Gastrocnemius medialis (tissue), 4 donors: ENCODE measurements around the gene ABCC5. TPM values are rescaled to one million over a fixed set of nuclear protein-coding genes. Genes with fewer than 3 reads are reported as not detected.
A peak's percentile ranks its signal among the peaks of the same experiment; 100 is the strongest.

Experiments
- ATAC-seq, 2 donors: fragments of 150-250 bp; one replicate each; pipeline ENCODE4 v1.9.1; 2016
- DNase-seq, 2 donors: peaks; one replicate each; pipeline ENCODE4 v3.0.0-alpha.2; 2019
- H3K27ac ChIP-seq, 4 donors: fragments of 200-600 bp; sonication (generic); 1 replicate in 1 of 4; 2 replicates in 3 of 4; pipeline ENCODE4 v1.5.1; 2016 to 2018; ENCODE audit warnings: mild to moderate bottlenecking in 2 of 4, moderate library complexity in 1 of 4
- H3K27me3 ChIP-seq, 3 donors: fragments of 200-600 bp; sonication (generic) in 2 of 3; 1 replicate in 1 of 3; 2 replicates in 2 of 3; pipeline versions ENCODE4 v1.5.1 to v1.6.0; 2016 to 2019; ENCODE audit warnings: mild to moderate bottlenecking in 1 of 3, moderate library complexity in 1 of 3
- H3K36me3 ChIP-seq, 2 donors: fragments of 200-600 bp; sonication (generic) in 1 of 2; one replicate each; pipeline ENCODE4 v1.5.1; 2017 to 2018
- H3K4me1 ChIP-seq, 2 donors: fragments of 200-600 bp; sonication (generic) in 1 of 2; one replicate each; pipeline ENCODE4 v1.5.1; 2016 to 2017; ENCODE audit warnings: mild to moderate bottlenecking in 2 of 2
- H3K4me3 ChIP-seq, 4 donors: fragments of 200-600 bp; sonication (generic) in 3 of 4; 1 replicate in 1 of 4; 2 replicates in 3 of 4; pipeline ENCODE4 v1.5.1; 2016 to 2019; ENCODE audit warnings: mild to moderate bottlenecking in 2 of 4
- H3K9me3 ChIP-seq, 3 donors: fragments of 200-600 bp; sonication (generic) in 2 of 3; 1 replicate in 1 of 3; 2 replicates in 2 of 3; pipeline ENCODE4 v1.5.1; 2016 to 2019
- CTCF ChIP-seq, 5 experiments: fragments of 450-650 bp in 3 of 5; fragments of 200-600 bp in 2 of 5; sonication (generic) in 2 of 5; IDR thresholded peaks in 4 of 5; conservative IDR thresholded peaks in 1 of 5; 1 replicate in 4 of 5; 2 replicates in 1 of 5; pipeline ENCODE4 v1.5.1; 2016 to 2019; ENCODE audit warnings: antibody characterized with exemption in 5 of 5, mild to moderate bottlenecking in 3 of 5, moderate library complexity in 3 of 5
- POLR2A ChIP-seq, 2 donors: fragments of 450-650 bp; IDR thresholded peaks; one replicate each; pipeline ENCODE4 v1.6.1; 2017; ENCODE audit warnings: antibody characterized with exemption in 2 of 2, mild to moderate bottlenecking in 2 of 2, moderate library complexity in 2 of 2
- in situ Hi-C, 4 donors: fragments of 200-750 bp; cut with MboI; loops; one replicate each; pipeline versions ENCODE4 v1.15.0 to v1.8.0; 2017; ENCODE audit warnings: low sequenced_read_pairs in 4 of 4
- intact Hi-C: fragments of 100-400 bp; cut with DNase I; formaldehyde crosslinking; loops from one replicate; pipeline ENCODE4 v1.15.1; 2023; ENCODE audit warnings: low total_unique reads
- total RNA-seq, 4 donors: library from RNA; depleted of rRNA; stranded (reverse); fragments of >200 nt; gene quantifications; one replicate each; pipeline versions ENCODE4 v1.1.0 to v1.2.3, GENCODE V29; 2016

Gene ABCC5
- total RNA-seq, 4 donors from 2014 or later = 20.4 to 52.2 (median 39.5) TPM

- intact Hi-C loops = no loop called here
- no peak for TF ChIP-seq POLR2A (IDR thresholded peaks at IDR 0.05)
- no peak for TF ChIP-seq CTCF (IDR thresholded peaks at IDR 0.05 in 4 of 5, conservative IDR thresholded peaks at IDR 0.05 in 1 of 5)
- ATAC-seq = no peak
These were observed 73.9 kb downstream of the ABCC5 start for GRCh38 chr3:183943739-183944138.

DNA sequence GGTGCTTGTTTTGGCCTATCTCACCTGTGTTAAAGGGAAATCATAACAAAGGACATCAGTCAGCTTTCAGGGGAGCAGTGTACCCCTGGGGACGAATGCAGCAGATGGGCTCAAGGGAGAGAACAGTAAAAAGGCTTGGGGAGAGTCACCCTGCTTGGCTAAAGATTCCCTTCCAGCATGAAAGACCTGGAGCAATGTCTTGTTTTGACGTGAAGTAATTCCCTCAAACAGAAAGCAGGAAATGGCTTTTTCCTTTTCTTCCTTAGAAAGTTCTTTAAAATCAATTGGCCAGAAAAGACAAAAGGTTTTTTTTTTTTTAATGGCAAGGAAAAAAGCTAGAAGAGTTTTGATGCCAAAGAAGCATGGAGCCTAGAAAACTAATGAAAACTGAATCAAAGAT is 76.5 kb downstream of the ABCC5 start:
- no peaks in the 10 kb centered on the region for H3K4me1 ChIP-seq
- peaks cover 6 to 100% of the 10 kb centered on the region in 2 donors for H3K36me3 ChIP-seq
- ATAC-seq = no peak
- no peak overlapping the region for H3K4me3 ChIP-seq
- H3K27ac ChIP-seq = peak overlapping the region in 3 of 4 donors; percentile 20 to 33 (median 24)
- TF ChIP-seq POLR2A (IDR thresholded peaks at IDR 0.05) (no peak), CTCF (IDR thresholded peaks at IDR 0.05 in 4 of 5, conservative IDR thresholded peaks at IDR 0.05 in 1 of 5) (no peak)
- in situ Hi-C loops (no loop called here), intact Hi-C loops (no loop called here)
- DNase-seq = no peak
- H3K27me3 ChIP-seq = no peaks in the 10 kb centered on the region
- no peaks in the 10 kb centered on the region for H3K9me3 ChIP-seq

More at GRCh38 chr3:183943739-183944138, 73.9 kb downstream of the ABCC5 start:
- Histone ChIP-seq H3K27me3 (no peaks in the 10 kb centered on the region), H3K27ac (no peak overlapping the region), H3K9me3 (no peaks in the 10 kb centered on the region), H3K4me1 (no peaks in the 10 kb centered on the region), H3K36me3 (peaks cover 4 to 96% of the 10 kb centered on the region in 2 donors), H3K4me3 (no peak overlapping the region)
- in situ Hi-C loops = no loop called here
- no peak for DNase-seq

DNA sequence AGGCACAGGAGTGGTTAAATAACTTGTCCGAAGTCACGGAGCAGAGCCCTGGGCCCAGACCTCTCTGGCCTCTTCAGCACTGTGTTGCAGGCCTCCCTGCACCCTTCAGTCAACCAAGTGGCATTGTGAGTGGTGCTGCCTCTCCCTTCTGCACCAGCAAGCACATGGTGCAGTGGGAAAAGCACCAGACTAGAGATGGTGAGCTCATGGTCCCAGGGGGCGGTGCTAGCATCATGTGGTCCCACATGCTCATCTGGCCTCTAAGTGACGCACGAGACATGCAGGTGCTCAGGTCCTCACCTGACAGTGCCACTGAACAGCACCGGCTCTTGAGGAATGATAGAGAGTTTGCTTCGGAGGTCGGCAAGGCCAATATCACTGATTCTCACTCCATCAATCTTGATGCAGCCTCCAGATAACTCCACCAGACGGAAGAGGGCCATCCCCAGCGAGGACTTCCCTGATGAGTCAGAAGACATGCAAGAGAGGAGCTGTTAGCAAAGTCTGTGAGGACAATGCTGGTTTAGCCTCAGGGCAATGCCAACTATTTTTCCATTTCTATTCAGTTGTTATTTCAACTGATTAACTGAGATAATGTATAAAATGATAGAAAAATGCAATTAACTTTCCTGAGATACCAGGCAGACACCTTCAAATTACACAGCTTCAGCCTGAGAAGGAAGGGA is 79.9 kb downstream of the ABCC5 start:
- Histone ChIP-seq H3K36me3 (peaks cover 6 to 89% of the 10 kb centered on the region in 2 donors), H3K27me3 (no peaks in the 10 kb centered on the region), H3K4me3 (no peak overlapping the region), H3K4me1 (no peaks in the 10 kb centered on the region), H3K9me3 (no peaks in the 10 kb centered on the region), H3K27ac (peak overlapping the region in 2 of 4 donors; percentile 3 to 47)
- in situ Hi-C loops = no loop called here
- no peak for DNase-seq
- intact Hi-C loops = loop anchor here (10.0 kb wide), 1 partner anchor 47 kb away; no protein-coding TSS in a partner anchor
- no peak for ATAC-seq
- no peak for TF ChIP-seq POLR2A (IDR thresholded peaks at IDR 0.05)
- TF ChIP-seq CTCF (IDR thresholded peaks at IDR 0.05 in 4 of 5, conservative IDR thresholded peaks at IDR 0.05 in 1 of 5) = no peak

DNA sequence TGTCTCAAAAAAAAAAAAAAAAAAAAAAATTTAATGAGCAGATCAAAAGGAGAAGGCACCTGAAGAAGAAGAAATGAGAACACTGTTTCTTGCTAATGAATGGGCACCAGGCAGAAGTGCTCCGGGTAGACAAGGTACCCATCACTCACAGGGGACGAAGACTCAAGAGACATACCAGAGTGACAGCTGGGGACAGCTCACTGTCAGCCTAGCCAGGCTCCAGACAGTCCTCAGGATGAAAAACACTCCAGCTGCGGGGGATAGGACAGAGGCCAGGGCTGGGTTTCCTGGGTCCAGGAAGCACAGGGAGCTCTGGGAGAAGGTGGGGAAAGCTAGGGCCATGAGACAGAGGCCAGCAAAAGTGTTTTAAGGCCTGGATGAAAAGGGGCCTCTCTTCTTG is 84.5 kb downstream of the ABCC5 start:
- Histone ChIP-seq H3K9me3 (no peaks in the 10 kb centered on the region), H3K4me1 (no peaks in the 10 kb centered on the region), H3K4me3 (no peak overlapping the region), H3K36me3 (peaks cover 3 to 87% of the 10 kb centered on the region in 2 donors), H3K27me3 (no peaks in the 10 kb centered on the region), H3K27ac (peak overlapping the region in 1 of 4 donors; percentile 8)
- DNase-seq = no peak
- in situ Hi-C loops = no loop called here
- TF ChIP-seq CTCF (IDR thresholded peaks at IDR 0.05 in 4 of 5, conservative IDR thresholded peaks at IDR 0.05 in 1 of 5) (no peak), POLR2A (IDR thresholded peaks at IDR 0.05) (no peak)
- ATAC-seq = peak in 1 of 2 donors; percentile 44
- intact Hi-C loops = loop anchor here (10.0 kb wide), 1 partner anchor 52 kb away; no protein-coding TSS in a partner anchor
